Fibroblast of skin of abdomen (primary cell): ENCODE data around the gene ADAP1.

Source experiments
- DNase-seq: peaks from one replicate; pipeline ENCODE4 v3.0.0-alpha.2; 2013

The ADAP1 gene

GRCh38 chr7:892648-893593 is 61.6 kb downstream of the ADAP1 start:
- DNase-seq, result no peak

DNA sequence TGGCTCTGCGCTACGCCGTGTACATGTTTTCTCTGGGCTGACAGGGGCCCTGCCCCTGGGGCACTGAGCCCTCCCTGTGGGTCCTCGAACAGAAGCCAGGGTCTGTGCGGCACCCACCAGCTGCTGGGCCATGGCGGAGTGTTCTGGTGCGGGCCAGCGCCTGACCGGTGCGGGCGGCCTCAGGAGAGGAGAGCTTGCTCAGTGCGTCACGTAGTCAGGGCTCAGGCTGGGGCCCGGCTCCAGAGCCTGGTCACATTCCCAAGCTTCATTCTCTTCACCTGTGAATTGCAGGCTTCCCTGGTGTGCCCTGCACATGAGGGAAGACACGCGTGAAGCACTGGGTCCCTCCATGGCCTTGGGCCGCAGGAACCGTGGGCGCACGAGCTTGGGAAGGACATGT is 62.7 kb downstream of the ADAP1 start:
- no peak for DNase-seq

- no peak for DNase-seq
These were observed 63.2 kb downstream of the ADAP1 start for GRCh38 chr7:891291-891690.

GRCh38 chr7:890868-891267 is 63.6 kb downstream of the ADAP1 start:
- no peak for DNase-seq

GRCh38 chr7:889391-889790 is 65.1 kb downstream of the ADAP1 start:
- DNase-seq, result no peak

DNA sequence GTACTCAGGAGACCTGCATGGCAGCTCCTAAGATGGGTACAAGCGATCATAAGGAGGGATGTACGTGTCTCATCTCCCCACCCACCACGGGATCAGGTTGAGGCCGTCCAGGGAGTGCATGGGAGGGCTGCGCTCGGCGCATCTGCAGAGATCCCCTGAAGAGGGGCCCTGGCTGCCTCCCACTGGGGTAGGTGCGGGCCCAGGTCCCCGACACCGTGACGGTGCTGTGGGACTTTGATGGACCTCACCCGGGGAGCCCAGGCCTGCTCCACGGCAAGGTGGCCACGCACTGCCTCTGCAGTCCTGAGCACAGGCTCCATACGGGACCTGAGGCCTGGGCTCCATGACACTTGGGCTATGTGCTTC is 65.5 kb downstream of the ADAP1 start:
- DNase-seq, result no peak

DNA sequence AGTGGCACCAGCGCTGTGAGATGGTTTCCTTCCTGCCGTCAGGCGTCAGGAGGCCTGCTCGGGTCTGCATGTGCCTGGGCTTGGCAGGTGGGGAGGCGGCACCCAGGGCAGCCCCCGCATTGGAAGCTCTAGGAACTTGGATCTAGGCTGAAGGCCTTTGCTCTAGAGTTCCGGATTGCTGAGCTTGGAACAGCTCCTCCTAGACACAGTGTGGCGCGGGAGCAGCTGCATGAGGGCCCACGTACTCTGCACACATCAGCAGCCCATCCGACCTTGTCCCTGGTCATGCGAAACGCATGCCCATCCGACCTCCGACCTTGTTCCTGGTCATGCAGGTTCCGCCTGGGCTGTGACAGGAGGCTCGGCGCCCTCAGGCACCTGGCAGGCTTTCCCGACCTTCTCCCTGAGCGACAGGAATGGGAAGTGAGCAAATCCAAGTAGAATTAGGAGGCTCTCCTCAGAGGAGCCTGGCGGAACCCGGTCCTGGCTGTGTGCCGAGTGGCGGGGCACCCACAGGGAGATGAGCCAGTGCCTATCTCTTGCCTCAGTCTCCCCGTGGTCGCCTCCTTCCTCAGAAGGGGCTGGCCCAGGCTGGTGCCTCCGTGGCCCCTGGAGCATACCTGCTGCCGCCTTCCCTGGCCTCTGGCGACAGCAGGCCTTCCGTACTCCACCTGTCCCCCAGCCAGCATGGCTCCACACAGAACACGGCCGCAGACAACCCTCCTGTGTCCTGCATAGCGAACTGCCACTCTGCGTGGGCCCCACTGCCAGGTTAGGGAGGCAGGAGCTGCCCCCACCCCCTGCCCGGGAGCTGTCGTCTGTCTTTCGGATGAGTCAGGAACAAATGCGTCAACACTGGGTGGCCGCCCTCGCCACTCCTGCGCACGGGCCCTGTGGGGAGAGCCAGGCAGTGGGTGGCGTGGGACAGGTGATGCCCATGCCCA is 66.1 kb downstream of the ADAP1 start:
- no peak for DNase-seq

- DNase-seq, result no peak
These were observed 67.0 kb downstream of the ADAP1 start for GRCh38 chr7:887488-887820.

- DNase-seq, result no peak
These were observed 67.6 kb downstream of the ADAP1 start for GRCh38 chr7:886626-887487.

- no peak for DNase-seq
These were observed 68.4 kb downstream of the ADAP1 start for GRCh38 chr7:885893-886625.

DNA sequence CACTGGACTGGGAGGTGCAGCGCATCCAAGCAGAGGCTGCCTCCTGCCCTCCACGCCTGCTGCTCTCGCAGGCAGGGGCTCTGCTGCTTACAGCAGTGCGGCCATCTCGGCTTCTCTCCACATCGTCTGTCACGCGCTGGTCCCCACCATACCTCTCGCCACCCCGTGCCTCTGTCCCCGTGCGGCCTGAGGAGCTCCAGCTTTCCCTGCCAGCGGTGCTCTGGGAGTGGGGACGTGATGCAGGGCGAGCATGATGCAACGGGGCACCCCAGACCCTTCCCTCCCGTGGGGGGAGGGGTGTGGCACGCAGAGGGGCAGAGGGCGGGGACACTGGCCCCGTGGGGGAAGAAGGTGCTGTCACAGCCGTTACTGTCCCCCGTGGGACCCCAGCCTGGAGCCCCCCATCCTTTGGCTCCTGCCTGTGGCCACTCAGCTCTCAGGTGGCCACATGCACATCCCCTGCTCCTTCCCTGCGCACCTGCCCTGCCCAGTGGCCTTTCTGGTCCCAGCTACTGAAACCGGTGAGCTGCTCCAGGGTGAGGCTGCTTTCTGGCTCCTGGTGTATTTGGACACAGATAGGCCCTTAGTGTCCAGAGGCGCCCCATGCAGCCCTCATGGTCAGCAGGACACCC is 69.1 kb downstream of the ADAP1 start:
- no peak for DNase-seq

DNA sequence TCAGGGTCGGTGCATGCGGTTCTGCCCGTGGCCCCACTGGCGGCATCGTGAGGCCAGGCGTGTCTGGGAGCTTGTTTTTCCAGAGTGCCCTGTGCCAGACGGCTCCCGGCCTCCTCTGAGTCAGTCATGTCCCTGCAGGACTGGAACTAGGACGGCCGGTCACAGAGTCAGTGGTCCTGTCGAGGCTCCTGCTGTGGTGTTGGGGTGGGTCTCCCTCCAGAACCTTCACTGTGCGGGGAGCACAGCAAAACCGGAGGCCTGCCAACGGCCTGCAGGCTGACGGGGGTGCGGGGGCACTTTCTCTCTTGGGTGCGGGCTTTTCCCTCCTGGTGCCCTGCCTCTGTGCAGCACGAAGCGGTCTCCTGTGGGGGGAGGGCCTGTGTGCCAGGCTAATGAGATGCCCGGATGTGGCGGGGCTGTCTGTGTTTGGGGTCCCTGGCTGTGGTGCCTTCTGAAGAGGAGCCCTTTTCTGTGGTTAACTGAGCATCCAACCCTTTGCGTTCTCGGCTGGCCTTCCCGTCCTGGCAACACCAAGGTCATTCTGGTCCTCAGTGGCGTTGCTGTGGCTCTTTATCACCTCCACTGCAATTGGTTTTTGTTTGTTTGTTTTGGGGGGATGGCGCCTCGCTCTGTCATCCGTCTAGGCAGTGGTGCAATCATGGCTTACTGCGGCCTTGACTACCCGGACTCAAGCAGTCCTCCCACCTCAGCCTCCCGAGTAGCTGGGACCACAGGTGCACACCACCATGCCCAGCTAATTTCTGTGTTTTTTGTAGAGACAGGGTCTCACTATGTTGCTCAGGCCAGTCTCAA is 70.1 kb downstream of the ADAP1 start:
- DNase-seq, result no peak

GRCh38 chr7:883055-884021 is 71.1 kb downstream of the ADAP1 start:
- no peak for DNase-seq

DNA sequence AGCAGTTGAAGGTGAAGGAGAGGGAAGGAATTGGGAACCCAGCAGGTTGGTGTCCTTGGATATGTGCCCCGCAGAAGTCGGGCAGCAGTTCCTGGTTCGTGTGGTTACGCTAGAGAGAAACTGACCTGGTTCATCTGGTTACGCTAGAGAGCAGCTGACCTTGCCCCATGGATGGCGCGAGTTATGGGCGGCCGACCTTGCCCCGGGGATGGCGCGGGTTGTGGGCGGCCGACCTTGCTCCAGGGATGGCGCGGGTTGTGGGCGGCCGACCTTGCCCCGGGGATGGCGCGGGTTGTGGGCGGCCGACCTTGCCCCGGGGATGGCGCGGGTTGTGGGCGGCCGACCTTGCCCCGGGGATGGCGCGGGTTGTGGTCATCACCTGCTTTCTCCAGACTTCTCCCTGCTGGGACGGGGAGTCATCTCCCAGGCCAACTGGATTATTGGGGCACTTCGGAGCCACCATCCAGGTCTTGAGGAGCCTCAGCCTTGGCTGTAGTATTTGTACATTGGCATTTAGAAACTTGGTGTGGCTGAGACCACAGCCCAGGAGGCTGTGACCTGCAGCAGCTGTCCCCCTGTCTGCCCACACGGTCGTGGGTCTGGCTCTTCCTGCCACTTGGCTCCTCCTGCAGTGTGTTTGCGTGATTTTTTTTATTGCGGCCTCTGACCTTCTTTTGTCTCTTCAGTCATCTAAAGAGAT is 72.0 kb downstream of the ADAP1 start:
- DNase-seq, result no peak

- DNase-seq, result no peak
These were observed 72.8 kb downstream of the ADAP1 start for GRCh38 chr7:881441-882234.

DNA sequence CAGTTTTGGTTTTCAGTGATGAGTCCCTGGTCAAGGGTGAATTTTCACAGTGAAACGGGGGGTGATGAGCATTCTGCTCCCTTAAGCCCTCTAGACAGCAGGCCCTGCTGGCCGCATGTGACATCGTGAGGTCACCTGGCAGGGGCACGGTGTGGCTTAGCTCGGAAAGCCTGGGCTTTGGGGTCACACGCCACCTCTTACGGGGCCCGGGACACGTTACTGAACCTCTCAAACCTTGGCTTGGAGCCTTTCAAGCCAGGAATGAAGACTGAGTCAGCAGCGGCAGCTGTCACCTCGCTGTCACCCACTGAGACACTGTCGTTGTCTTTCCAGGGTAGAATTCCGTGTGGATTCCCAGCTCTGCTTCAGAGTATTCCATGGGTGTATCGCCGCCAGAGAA is 74.0 kb downstream of the ADAP1 start:
- no peak for DNase-seq

- no peak for DNase-seq
These were observed 74.8 kb downstream of the ADAP1 start for GRCh38 chr7:879706-880105.

DNA sequence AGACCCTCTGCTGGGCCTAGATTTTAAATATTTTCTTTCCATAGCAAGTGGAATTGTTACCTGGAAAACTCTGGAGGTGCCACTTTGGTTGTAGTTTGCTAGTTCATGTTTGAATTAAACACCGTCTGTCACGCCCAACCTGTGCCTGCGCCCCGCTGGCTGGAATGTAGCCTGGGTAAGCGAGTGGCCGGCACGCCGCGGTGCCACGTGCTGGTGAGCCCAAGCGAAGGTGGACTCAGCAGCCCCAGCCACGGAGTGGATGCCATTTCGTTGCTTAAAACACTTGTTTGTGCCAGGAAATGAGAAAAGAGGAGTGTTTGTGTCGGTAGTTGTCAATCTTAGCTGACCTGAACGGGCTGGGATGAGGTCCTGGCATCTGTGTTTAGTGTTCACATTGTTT is 75.4 kb downstream of the ADAP1 start:
- no peak for DNase-seq
